Suprapubic skin (tissue), 4 donors: ENCODE measurements around the gene LRP1B.

ENCODE experiments used
- CTCF ChIP-seq, 2 donors: fragments of 200-600 bp in 1 of 2; fragments of 450-650 bp in 1 of 2; sonication (generic) in 1 of 2; IDR thresholded peaks; one replicate each; pipeline ENCODE4 v1.5.1; 2016 to 2019; ENCODE audit warnings: antibody characterized with exemption in 2 of 2, mild to moderate bottlenecking in 1 of 2, moderate library complexity in 1 of 2
- EP300 ChIP-seq: sonication (generic); formaldehyde crosslinking; IDR thresholded peaks from one replicate; pipeline ENCODE4 v1.6.1; 2017; ENCODE audit warnings: antibody characterized with exemption
- POLR2A ChIP-seq, 2 donors: fragments of 450-650 bp; IDR thresholded peaks; one replicate each; pipeline ENCODE4 v1.6.1; 2017; ENCODE audit warnings: antibody characterized with exemption in 2 of 2, mild to moderate bottlenecking in 2 of 2, moderate library complexity in 2 of 2
- POLR2AphosphoS5 ChIP-seq, 3 donors: sonication (generic); formaldehyde crosslinking; IDR thresholded peaks; one replicate each; pipeline ENCODE4 v1.6.1; 2017; ENCODE audit warnings: antibody characterized with exemption in 3 of 3

- TF ChIP-seq CTCF (IDR thresholded peaks at IDR 0.05) (no peak), POLR2AphosphoS5 (IDR thresholded peaks at IDR 0.05) (no peak), EP300 (no peak), POLR2A (IDR thresholded peaks at IDR 0.05) (no peak)
Measured at GRCh38 chr2:141437521-141437920, 693.3 kb downstream of the LRP1B start.
